A549 (cell line): ENCODE measurements around the gene CERS6. TPM values are rescaled to one million over a fixed set of nuclear protein-coding genes. Genes with fewer than 3 reads are reported as not detected.
"Not testable (repeated sequence)": the region's sequence is repeated elsewhere in the genome, so short reads cannot be mapped to it uniquely, and the experiment has no call there.

Experiments used
- ATAC-seq, 2 experiments: fragments of 200-7000 bp in 1 of 2; fragments of >200 bp in 1 of 2; cut with Nextera tagmentation in 1 of 2; cut with Tn5 transposase in 1 of 2; 3 replicates each; pipeline versions ENCODE4 v1.8.0 to v1.9.1; 2018 to 2020; ENCODE audit warnings: mild to moderate bottlenecking in 1 of 2, moderate library complexity in 1 of 2
- CTCF ChIA-PET: fragments of 300-600 bp; sonication (Branson Sonifier 250); formaldehyde crosslinking; extraction: SDS; loops from one replicate; lab custom pipeline; 2021; ENCODE audit warnings: antibody characterized with exemption, inconsistent platforms; lab: Yijun Ruan, JAX
- POLR2A ChIA-PET: fragments of 350-600 bp; formaldehyde crosslinking; extraction: SDS; loops from one replicate; lab custom pipeline; 2021; ENCODE audit warnings: antibody characterized with exemption, inconsistent platforms; lab: Yijun Ruan, JAX
- DNase-seq, 2 experiments: peaks; one replicate each; pipeline versions ENCODE4 v3.0.0 to v3.0.0-alpha.2; 2011 to 2016; ENCODE audit warnings: low read depth in 1 of 2, low spot score in 1 of 2
- FAIRE-seq: peaks from 2 replicates; lab custom pipeline; 2011; peaks lifted over from hg19 to GRCh38; lab: Jason Lieb, UNC
- H3K27ac ChIP-seq, 2 experiments: fragments of >200 bp; sonication (Bioruptor Twin); formaldehyde crosslinking; 3 replicates each; pipeline ENCODE4 v1.5.1; 2016 to 2017
- H3K4me1 ChIP-seq: fragments of >200 bp; sonication (Bioruptor Twin); formaldehyde crosslinking; 3 replicates; pipeline ENCODE4 v1.6.1; 2016
- H3K4me2 ChIP-seq: fragments of >200 bp; sonication (Bioruptor Twin); formaldehyde crosslinking; 3 replicates; pipeline ENCODE4 v1.6.1; 2016
- H3K4me3 ChIP-seq: fragments of >200 bp; sonication (Bioruptor Twin); formaldehyde crosslinking; 3 replicates; pipeline ENCODE4 v1.5.1; 2016
- H3K9me3 ChIP-seq: fragments of >200 bp; sonication (Bioruptor Twin); formaldehyde crosslinking; 3 replicates; pipeline ENCODE4 v1.6.1; 2016
- BCL3 ChIP-seq: fragments of >200 bp; sonication (Bioruptor Twin); formaldehyde crosslinking; IDR thresholded peaks from 3 replicates; pipeline ENCODE4 v1.6.1; 2016
- CBX2 ChIP-seq: fragments of 200-600 bp; sonication (generic); IDR thresholded peaks from 2 replicates; pipeline ENCODE4 v1.6.1; 2016; ENCODE audit warnings: low read depth, mild to moderate bottlenecking, borderline replicate concordance
- CEBPB ChIP-seq, 2 experiments: fragments of >200 bp in 1 of 2; sonication (Bioruptor Twin) in 1 of 2; formaldehyde crosslinking in 1 of 2; IDR thresholded peaks; 2 replicates each; pipeline ENCODE4 v1.6.1; 2012 to 2016
- CHD4 ChIP-seq: fragments of 200-600 bp; sonication (generic); IDR thresholded peaks from 2 replicates; pipeline ENCODE4 v1.6.1; 2016; ENCODE audit warnings: antibody characterized with exemption, mild to moderate bottlenecking, borderline replicate concordance
- ESRRA ChIP-seq: fragments of 150-350 bp; IDR thresholded peaks from 2 replicates; pipeline ENCODE4 v1.6.1; 2014; ENCODE audit warnings: mild to moderate bottlenecking, low read length, borderline replicate concordance
- FOXS1 ChIP-seq: fragments of 250-450 bp; sonication (Bioruptor Pico); IDR thresholded peaks from 2 replicates; pipeline ENCODE4 v1.5.0; 2020; ENCODE audit warnings: mild to moderate bottlenecking, moderate library complexity
- HOXB13 ChIP-seq: fragments of 250-450 bp; sonication (Bioruptor Pico); IDR thresholded peaks from 2 replicates; pipeline ENCODE4 v1.5.0; 2020; ENCODE audit warnings: low read depth, mild to moderate bottlenecking, moderate library complexity
- KDM1A ChIP-seq: fragments of 200-600 bp; sonication (generic); IDR thresholded peaks from 2 replicates; pipeline ENCODE4 v1.6.1; 2016; ENCODE audit warnings: low read depth, mild to moderate bottlenecking
- PBX3 ChIP-seq: IDR thresholded peaks from 2 replicates; pipeline ENCODE4 v1.6.1; 2012
- RARB ChIP-seq: fragments of 250-450 bp; sonication (Bioruptor Pico); IDR thresholded peaks from 2 replicates; pipeline ENCODE4 v1.8.0; 2021; ENCODE audit warnings: mild to moderate bottlenecking, moderate library complexity
- SREBF2 ChIP-seq: fragments of 450-650 bp; IDR thresholded peaks from 2 replicates; pipeline ENCODE4 v1.6.1; 2014; ENCODE audit warnings: mild to moderate bottlenecking, moderate library complexity
- TP53 ChIP-seq: fragments of 250-450 bp; sonication (Bioruptor Pico); IDR thresholded peaks from 2 replicates; pipeline ENCODE4 v1.5.0; 2021; ENCODE audit warnings: mild to moderate bottlenecking, moderate library complexity
- ZC3H11A ChIP-seq: fragments of 450-650 bp; IDR thresholded peaks from 2 replicates; pipeline ENCODE4 v1.6.1; 2014; ENCODE audit warnings: antibody characterized with exemption, mild to moderate bottlenecking
- WGBS: methylation state at CpG from one replicate; pipeline ENCODE4 v1.1.6; 2017; ENCODE audit errors: missing lambda C conversion rate; 5-methylcytosine and 5-hydroxymethylcytosine counted together
- polyA plus RNA-seq, 4 experiments: library from polyadenylated mRNA; depleted of rRNA in 3 of 4; stranded (reverse); fragments of >200 nt; fragmentation: RNase III in 1 of 4; extraction: RNeasy Plus Mini Kit Qiagen cat#74134 plus additional on column Dnase treatment in 1 of 4; gene quantifications; 2 replicates in 3 of 4; 3 replicates in 1 of 4; pipeline ENCODE4 v1.2.3, GENCODE V29; 2011 to 2017

CERS6 gene
- polyA plus RNA-seq, 2 of the 4 experiments (the other 2 are of a cell fraction): 12.0 to 16.9 TPM

- TF ChIP-seq RARB (CRISPR knock-in tag): no peak
- TF ChIP-seq CEBPB (IDR thresholded peaks at IDR 0.05): 0 out of 4 replicates have a peak, but pooled peaks of 1 of the 2 experiments have one; percentile 11
- TF ChIP-seq ZC3H11A: no peak
These were observed 34.2 kb downstream of the CERS6 start (continued) for GRCh38 chr2:168490015-168490874.

GRCh38 chr2:168490946-168491605 lies 35.0 kb downstream of the CERS6 start:
- peaks cover 26% of the 10 kb centered on the region; the same call in 2 of the 3 replicates for H3K4me1 ChIP-seq
- H3K9me3 ChIP-seq: no peaks in the 10 kb centered on the region
- peak overlapping the region; percentile 62 for H3K4me2 ChIP-seq
- ATAC-seq (peak in 1 of 2 experiments; percentile 58; a peak in 3 of 6 replicates), FAIRE-seq (no peak), DNase-seq (no peak)
- peak overlapping the region; percentile 64 to 87; a peak in 5 of 6 replicates for H3K27ac ChIP-seq
- 47% methylated on average over 3 of the region's 3 CpGs for WGBS
- TF ChIP-seq CHD4 (no peak), BCL3 (no peak), PBX3 (no peak), ESRRA (no peak), CBX2 (no peak), SREBF2 (no peak), FOXS1 (CRISPR knock-in tag) (no peak), TP53 (CRISPR knock-in tag) (no peak), CEBPB (IDR thresholded peaks at IDR 0.05) (no peak), HOXB13 (CRISPR knock-in tag) (no peak)
- ChIA-PET POLR2A (no interaction called here), CTCF (no interaction called here)
- H3K4me3 ChIP-seq: peak overlapping the region; percentile 20; the same call in 1 of the 3 replicates

- not testable (repeated sequence) for DNase-seq
- 0 out of 2 replicates have a peak, but pooled peaks have one; percentile 20 for TF ChIP-seq KDM1A
- TF ChIP-seq, all 56 proteins: peak for 1; not testable (repeated sequence) for 55
- FAIRE-seq, ATAC-seq, H3K4me3 ChIP-seq, H3K4me2 ChIP-seq, H3K9me3 ChIP-seq, POLR2A ChIA-PET, CTCF ChIA-PET, H3K27ac ChIP-seq: not testable (repeated sequence)
- peaks cover 26% of the 10 kb centered on the region; the same call in 2 of the 3 replicates for H3K4me1 ChIP-seq
- 94% methylated on average over 4 of the region's 4 CpGs for WGBS
These were observed 35.7 kb downstream of the CERS6 start for GRCh38 chr2:168491728-168492127.

GRCh38 chr2:168493219-168493618 lies 37.1 kb downstream of the CERS6 start:
- H3K4me2 ChIP-seq, H3K27ac ChIP-seq, DNase-seq, H3K9me3 ChIP-seq, ATAC-seq, H3K4me3 ChIP-seq, POLR2A ChIA-PET: not testable (repeated sequence)
- peaks cover 26% of the 10 kb centered on the region; the same call in 2 of the 3 replicates for H3K4me1 ChIP-seq
- WGBS: 53% methylated on average over 2 of the region's 2 CpGs
- CTCF ChIA-PET: interaction anchor here (1.2 to 1.6 kb wide), 2 partner anchors 9 to 11 kb away, joined by 4 read pairs; no protein-coding TSS in a partner anchor
- FAIRE-seq: peak; percentile 36
